Ovary (tissue), 9 donors: Measurements from ENCODE around the gene TTC4. TPM values are rescaled to one million over a fixed set of nuclear protein-coding genes. Genes with fewer than 3 reads are reported as not detected.
"Not testable (repeated sequence)": the region's sequence is repeated elsewhere in the genome, so short reads cannot be mapped to it uniquely, and the experiment has no call there.

ENCODE experiments used
- DNase-seq, 5 donors: peaks; one replicate each; pipeline ENCODE4 v3.0.0-alpha.2; 2019 to 2020
- H3K27ac ChIP-seq, 2 donors: fragments of 200-600 bp; one replicate each; pipeline versions ENCODE4 v1.5.1 to v1.8.0; 2019 to 2022
- H3K27me3 ChIP-seq: fragments of 200-600 bp; one replicate; pipeline ENCODE4 v1.8.0; 2022
- H3K36me3 ChIP-seq: fragments of 200-600 bp; sonication (generic); one replicate; pipeline ENCODE4 v1.5.1; 2019
- H3K4me1 ChIP-seq: one replicate; pipeline ENCODE4 v1.8.1; 2013; ENCODE audit warnings: mild to moderate bottlenecking, moderate library complexity; ENCODE audit not compliant: insufficient read depth
- H3K4me3 ChIP-seq: fragments of 200-600 bp; sonication (generic); one replicate; pipeline ENCODE4 v1.5.1; 2017
- H3K9me3 ChIP-seq, 2 donors: fragments of 200-600 bp in 1 of 2; sonication (generic) in 1 of 2; one replicate each; pipeline versions ENCODE4 v1.5.1 to v1.8.1; 2013 to 2019; ENCODE audit warnings: mild to moderate bottlenecking in 1 of 2, moderate library complexity in 1 of 2
- EP300 ChIP-seq: sonication (generic); formaldehyde crosslinking; IDR thresholded peaks from one replicate; pipeline ENCODE4 v1.6.1; 2017; ENCODE audit warnings: antibody characterized with exemption
- POLR2A ChIP-seq: fragments of 450-650 bp; IDR thresholded peaks from one replicate; pipeline ENCODE4 v1.6.1; 2017; ENCODE audit warnings: antibody characterized with exemption, mild to moderate bottlenecking, moderate library complexity
- WGBS, 3 donors: extraction: QIAGEN DNeasy Blood & Tissue Kit in 1 of 3; methylation state at CpG; one replicate each; pipeline versions ENCODE4 v1.1.5 to v1.1.7; 2013 to 2017; 5-methylcytosine and 5-hydroxymethylcytosine counted together
- intact Hi-C, 4 donors: fragments of 100-400 bp; cut with DNase I; formaldehyde crosslinking; loops; one replicate each; pipeline versions ENCODE4 v1.11.0 to v1.15.1; 2022 to 2023
- polyA plus RNA-seq, 2 donors: library from polyadenylated mRNA; stranded (reverse); fragments of 200-250 nt in 1 of 2; fragments of 350-450 nt in 1 of 2; fragmentation: Illumina TruSeq in 1 of 2; extraction: RNeasy Lipid Tissue Mini Kit (QIAGEN cat#74804) in 1 of 2; gene quantifications; one replicate each; pipeline ENCODE4 v1.2.3, GENCODE V29; 2013 to 2014
- total RNA-seq, 7 donors: library from RNA; depleted of rRNA in 2 of 7; stranded (reverse); fragments of >200 nt in 2 of 7; fragmentation: NEBNext Ultra II Directional in 3 of 7; extraction: Animal tissue kit (Norgen Biotek cat#: 25700) in 3 of 7; gene quantifications; one replicate each; pipeline versions ENCODE4 v1.1.0 to v1.2.4, GENCODE V29; 2016 to 2023
- TF ChIP-seq, protein P1 (sequence below), 3 donors: fragments of 450-650 bp in 2 of 3; fragments of 200-600 bp in 1 of 3; IDR thresholded peaks; one replicate each; pipeline versions ENCODE4 v1.5.1 to v1.8.0; 2016 to 2022; ENCODE audit warnings: antibody characterized with exemption in 3 of 3, mild to moderate bottlenecking in 1 of 3
- donor health status: DM: no; HTN: no; CAD: no; lungs with moderate emphysema.
- donor health status: DM: no; HTN: no; CAD: no.
- donor health status: Bipolar disorder and iron deficiency.
- donor health status: DM: yes; HTN: yes; CAD: no.
- donor health status: DM: no; HTN: no; CAD: no.
- donor health status: DM: yes; HTN: yes; CAD: no.

Gene TTC4
- total and polyA plus RNA-seq, 9 donors, result 12.6 to 29.9 (median 19.9) TPM

DNA sequence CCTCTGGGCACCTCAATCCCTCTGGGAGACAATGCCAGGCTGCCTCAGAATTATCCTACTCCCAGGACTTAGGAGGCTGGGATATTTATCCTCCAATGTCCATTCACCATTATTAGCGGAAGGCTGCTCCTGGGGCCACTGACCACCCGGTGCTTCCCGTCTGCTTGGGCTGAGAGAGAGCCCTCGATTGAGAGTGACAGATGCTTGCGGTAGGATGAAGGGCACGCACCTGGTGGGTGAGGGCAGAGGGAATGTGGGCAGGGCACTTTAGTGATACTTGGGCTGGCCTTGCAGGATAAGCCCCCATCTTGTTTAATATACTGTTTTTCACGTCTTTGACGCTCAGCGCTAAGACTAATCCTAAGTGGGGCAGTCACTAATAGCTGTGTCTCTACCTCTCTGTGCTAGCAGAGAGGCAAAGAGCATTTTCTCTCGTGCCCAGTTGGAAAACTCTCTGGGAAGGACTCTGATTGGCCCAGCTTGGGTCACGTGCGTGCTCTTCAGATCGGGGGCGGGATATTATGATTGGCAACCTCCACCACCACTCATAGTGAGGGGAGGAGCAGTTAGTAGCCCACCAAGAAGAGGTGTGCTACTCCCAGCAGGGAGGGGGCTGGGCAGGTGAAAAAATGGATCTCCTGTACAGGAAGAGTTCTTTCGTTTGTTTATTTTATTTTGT lies 59.3 kb downstream of the TTC4 start:
- Histone ChIP-seq H3K36me3 (no peaks in the 10 kb centered on the region), H3K27me3 (no peaks in the 10 kb centered on the region), H3K9me3 (no peaks in the 10 kb centered on the region), H3K4me3 (no peak overlapping the region), H3K27ac (no peak overlapping the region), H3K4me1 (no peaks in the 10 kb centered on the region)
- WGBS, 3 donors, result 60 to 67% (median 64%) methylated on average over 15 of the region's 15 CpGs
- intact Hi-C loops, result no loop called here
- no peak for DNase-seq
- TF ChIP-seq, protein P1, sequence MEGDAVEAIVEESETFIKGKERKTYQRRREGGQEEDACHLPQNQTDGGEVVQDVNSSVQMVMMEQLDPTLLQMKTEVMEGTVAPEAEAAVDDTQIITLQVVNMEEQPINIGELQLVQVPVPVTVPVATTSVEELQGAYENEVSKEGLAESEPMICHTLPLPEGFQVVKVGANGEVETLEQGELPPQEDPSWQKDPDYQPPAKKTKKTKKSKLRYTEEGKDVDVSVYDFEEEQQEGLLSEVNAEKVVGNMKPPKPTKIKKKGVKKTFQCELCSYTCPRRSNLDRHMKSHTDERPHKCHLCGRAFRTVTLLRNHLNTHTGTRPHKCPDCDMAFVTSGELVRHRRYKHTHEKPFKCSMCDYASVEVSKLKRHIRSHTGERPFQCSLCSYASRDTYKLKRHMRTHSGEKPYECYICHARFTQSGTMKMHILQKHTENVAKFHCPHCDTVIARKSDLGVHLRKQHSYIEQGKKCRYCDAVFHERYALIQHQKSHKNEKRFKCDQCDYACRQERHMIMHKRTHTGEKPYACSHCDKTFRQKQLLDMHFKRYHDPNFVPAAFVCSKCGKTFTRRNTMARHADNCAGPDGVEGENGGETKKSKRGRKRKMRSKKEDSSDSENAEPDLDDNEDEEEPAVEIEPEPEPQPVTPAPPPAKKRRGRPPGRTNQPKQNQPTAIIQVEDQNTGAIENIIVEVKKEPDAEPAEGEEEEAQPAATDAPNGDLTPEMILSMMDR (IDR thresholded peaks at IDR 0.05), result no peak
- TF ChIP-seq POLR2A (no peak), EP300 (no peak)

GRCh38 chr1:54775828-54776721 lies 60.4 kb downstream of the TTC4 start:
- H3K4me1 ChIP-seq, H3K4me3 ChIP-seq, H3K27ac ChIP-seq, H3K27me3 ChIP-seq, intact Hi-C loops, DNase-seq, H3K36me3 ChIP-seq, H3K9me3 ChIP-seq: not testable (repeated sequence)
- WGBS, 3 donors, result 52 to 56% (median 55%) methylated on average over 16 of the region's 16 CpGs

- H3K27ac ChIP-seq, result no peak overlapping the region
- no peaks in the 10 kb centered on the region for H3K4me1 ChIP-seq
- no peaks in the 10 kb centered on the region for H3K27me3 ChIP-seq
- 67 to 80% (median 80%) methylated on average over 4 of the region's 4 CpGs for WGBS, 3 donors
- H3K4me3 ChIP-seq, result no peak overlapping the region
- intact Hi-C loops, result no loop called here
- H3K9me3 ChIP-seq, result no peaks in the 10 kb centered on the region
- no peaks in the 10 kb centered on the region for H3K36me3 ChIP-seq
- TF ChIP-seq, protein P1 (IDR thresholded peaks at IDR 0.05), result no peak
- TF ChIP-seq EP300 (no peak), POLR2A (no peak)
- DNase-seq, result no peak
Observed at GRCh38 chr1:54777011-54777410, 61.4 kb downstream of the TTC4 start.

DNA sequence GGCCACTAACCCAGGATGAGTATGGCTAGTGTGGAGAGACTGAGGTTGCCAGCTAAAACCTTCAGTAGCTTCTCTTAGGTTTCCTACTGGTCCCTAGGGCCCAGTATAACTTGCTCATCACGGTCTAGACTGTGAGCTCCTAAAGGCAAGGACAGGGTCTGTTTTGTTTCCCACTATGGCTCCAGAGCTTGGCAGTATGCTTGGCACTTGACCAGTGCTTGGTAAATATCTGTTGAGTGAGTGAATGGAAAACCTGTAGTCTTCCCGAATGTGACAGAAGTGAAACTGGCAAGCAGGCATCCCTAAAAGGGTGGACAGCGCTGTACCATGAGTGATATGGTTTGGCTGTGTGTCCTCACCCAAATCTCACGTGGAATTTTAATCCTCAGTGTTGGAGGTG lies 61.8 kb downstream of the TTC4 start:
- Histone ChIP-seq H3K36me3 (no peaks in the 10 kb centered on the region), H3K4me1 (no peaks in the 10 kb centered on the region), H3K27me3 (no peaks in the 10 kb centered on the region), H3K4me3 (no peak overlapping the region), H3K27ac (no peak overlapping the region), H3K9me3 (no peaks in the 10 kb centered on the region)
- intact Hi-C loops, result no loop called here
- no peak for DNase-seq
- 67 to 87% (median 80%) methylated on average over 4 of the region's 4 CpGs for WGBS, 3 donors
- TF ChIP-seq EP300 (no peak), POLR2A (no peak)
- TF ChIP-seq, protein P1 (IDR thresholded peaks at IDR 0.05), result no peak
